Gastrocnemius medialis (tissue), 4 donors: ENCODE data around the gene CHAD. TPM values are rescaled to one million over a fixed set of nuclear protein-coding genes. Genes with fewer than 3 reads are reported as not detected.

ENCODE experiments used
- ATAC-seq, 2 donors: fragments of 150-250 bp; one replicate each; pipeline ENCODE4 v1.9.1; 2016
- DNase-seq, 2 donors: peaks; one replicate each; pipeline ENCODE4 v3.0.0-alpha.2; 2019
- H3K27ac ChIP-seq, 4 donors: fragments of 200-600 bp; sonication (generic); 1 replicate in 1 of 4; 2 replicates in 3 of 4; pipeline ENCODE4 v1.5.1; 2016 to 2018; ENCODE audit warnings: mild to moderate bottlenecking in 2 of 4, moderate library complexity in 1 of 4
- H3K27me3 ChIP-seq, 3 donors: fragments of 200-600 bp; sonication (generic) in 2 of 3; 1 replicate in 1 of 3; 2 replicates in 2 of 3; pipeline versions ENCODE4 v1.5.1 to v1.6.0; 2016 to 2019; ENCODE audit warnings: mild to moderate bottlenecking in 1 of 3, moderate library complexity in 1 of 3
- H3K36me3 ChIP-seq, 2 donors: fragments of 200-600 bp; sonication (generic) in 1 of 2; one replicate each; pipeline ENCODE4 v1.5.1; 2017 to 2018
- H3K4me1 ChIP-seq, 2 donors: fragments of 200-600 bp; sonication (generic) in 1 of 2; one replicate each; pipeline ENCODE4 v1.5.1; 2016 to 2017; ENCODE audit warnings: mild to moderate bottlenecking in 2 of 2
- H3K4me3 ChIP-seq, 4 donors: fragments of 200-600 bp; sonication (generic) in 3 of 4; 1 replicate in 1 of 4; 2 replicates in 3 of 4; pipeline ENCODE4 v1.5.1; 2016 to 2019; ENCODE audit warnings: mild to moderate bottlenecking in 2 of 4
- H3K9me3 ChIP-seq, 3 donors: fragments of 200-600 bp; sonication (generic) in 2 of 3; 1 replicate in 1 of 3; 2 replicates in 2 of 3; pipeline ENCODE4 v1.5.1; 2016 to 2019
- CTCF ChIP-seq, 5 experiments: fragments of 450-650 bp in 3 of 5; fragments of 200-600 bp in 2 of 5; sonication (generic) in 2 of 5; IDR thresholded peaks in 4 of 5; conservative IDR thresholded peaks in 1 of 5; 1 replicate in 4 of 5; 2 replicates in 1 of 5; pipeline ENCODE4 v1.5.1; 2016 to 2019; ENCODE audit warnings: antibody characterized with exemption in 5 of 5, mild to moderate bottlenecking in 3 of 5, moderate library complexity in 3 of 5
- POLR2A ChIP-seq, 2 donors: fragments of 450-650 bp; IDR thresholded peaks; one replicate each; pipeline ENCODE4 v1.6.1; 2017; ENCODE audit warnings: antibody characterized with exemption in 2 of 2, mild to moderate bottlenecking in 2 of 2, moderate library complexity in 2 of 2
- in situ Hi-C, 4 donors: fragments of 200-750 bp; cut with MboI; loops; one replicate each; pipeline versions ENCODE4 v1.15.0 to v1.8.0; 2017; ENCODE audit warnings: low sequenced_read_pairs in 4 of 4
- intact Hi-C: fragments of 100-400 bp; cut with DNase I; formaldehyde crosslinking; loops from one replicate; pipeline ENCODE4 v1.15.1; 2023; ENCODE audit warnings: low total_unique reads
- total RNA-seq, 4 donors: library from RNA; depleted of rRNA; stranded (reverse); fragments of >200 nt; gene quantifications; one replicate each; pipeline versions ENCODE4 v1.1.0 to v1.2.3, GENCODE V29; 2016

CHAD gene
- total RNA-seq, 4 donors from 2014 or later = 1.8 to 8.8 TPM; not detected in 2

DNA sequence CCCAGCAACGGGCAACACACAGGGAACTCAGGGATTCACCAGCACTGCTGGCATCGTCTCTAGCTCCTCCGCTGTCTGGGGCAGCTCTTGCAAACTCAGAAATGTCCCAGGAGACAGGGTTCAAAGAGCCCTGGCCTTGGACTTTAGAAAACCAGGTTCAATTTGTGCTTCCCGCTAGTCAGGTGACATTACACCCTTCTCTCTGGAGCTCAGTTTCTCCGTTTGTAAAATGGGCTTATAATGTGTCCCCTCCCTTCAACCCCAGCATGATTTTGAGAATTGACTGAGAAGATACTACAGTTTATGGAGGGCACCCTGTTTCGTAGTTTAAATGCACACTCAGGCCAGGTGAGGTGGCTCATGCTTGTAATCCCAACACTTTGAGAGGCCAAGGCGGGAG is 37.6 kb upstream of the CHAD start:
- ATAC-seq (no peak), DNase-seq (no peak)
- peaks cover 0 to 3% of the 10 kb centered on the region in 2 donors for H3K4me1 ChIP-seq
- no peaks in the 10 kb centered on the region for H3K36me3 ChIP-seq
- H3K27ac ChIP-seq = no peak overlapping the region
- H3K27me3 ChIP-seq = no peaks in the 10 kb centered on the region
- TF ChIP-seq POLR2A (IDR thresholded peaks at IDR 0.05) (no peak), CTCF (IDR thresholded peaks at IDR 0.05 in 4 of 5, conservative IDR thresholded peaks at IDR 0.05 in 1 of 5) (no peak)
- H3K9me3 ChIP-seq = no peaks in the 10 kb centered on the region
- no peak overlapping the region for H3K4me3 ChIP-seq
- in situ Hi-C loops = no loop called here
- intact Hi-C loops = no loop called here

DNA sequence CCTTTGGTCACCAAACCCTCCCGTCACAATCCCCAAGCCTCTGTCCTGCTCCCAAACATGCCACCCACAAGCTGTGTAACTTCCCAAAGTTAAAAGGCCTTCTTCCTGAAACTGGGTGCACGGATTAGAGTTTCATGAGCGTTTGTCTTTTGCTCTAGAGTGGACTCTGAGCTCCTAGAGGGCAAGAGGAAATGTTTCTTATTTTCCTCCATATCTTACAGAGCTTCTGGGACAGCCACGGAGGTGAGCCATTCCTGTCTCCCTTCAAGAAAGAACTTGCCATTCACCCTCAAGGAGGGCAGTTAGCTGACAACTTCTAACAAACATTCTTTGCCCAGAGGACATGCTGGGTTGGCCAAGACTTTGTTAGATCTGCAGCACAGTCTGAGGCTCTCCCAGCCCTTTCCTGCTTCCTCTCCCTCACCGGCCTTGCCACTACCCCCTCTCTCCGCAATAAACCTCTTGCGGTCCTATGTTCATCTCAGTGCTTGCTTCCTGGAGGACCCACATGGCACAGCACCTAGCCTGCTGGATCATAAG is 37.0 kb upstream of the CHAD start:
- intact Hi-C loops (no loop called here), in situ Hi-C loops (no loop called here)
- Histone ChIP-seq H3K4me1 (peaks cover 0 to 3% of the 10 kb centered on the region in 2 donors), H3K4me3 (no peak overlapping the region), H3K27ac (no peak overlapping the region), H3K36me3 (no peaks in the 10 kb centered on the region), H3K27me3 (no peaks in the 10 kb centered on the region), H3K9me3 (no peaks in the 10 kb centered on the region)
- TF ChIP-seq CTCF (IDR thresholded peaks at IDR 0.05 in 4 of 5, conservative IDR thresholded peaks at IDR 0.05 in 1 of 5) = no peak
- no peak for TF ChIP-seq POLR2A (IDR thresholded peaks at IDR 0.05)
- ATAC-seq (no peak), DNase-seq (no peak)

DNA sequence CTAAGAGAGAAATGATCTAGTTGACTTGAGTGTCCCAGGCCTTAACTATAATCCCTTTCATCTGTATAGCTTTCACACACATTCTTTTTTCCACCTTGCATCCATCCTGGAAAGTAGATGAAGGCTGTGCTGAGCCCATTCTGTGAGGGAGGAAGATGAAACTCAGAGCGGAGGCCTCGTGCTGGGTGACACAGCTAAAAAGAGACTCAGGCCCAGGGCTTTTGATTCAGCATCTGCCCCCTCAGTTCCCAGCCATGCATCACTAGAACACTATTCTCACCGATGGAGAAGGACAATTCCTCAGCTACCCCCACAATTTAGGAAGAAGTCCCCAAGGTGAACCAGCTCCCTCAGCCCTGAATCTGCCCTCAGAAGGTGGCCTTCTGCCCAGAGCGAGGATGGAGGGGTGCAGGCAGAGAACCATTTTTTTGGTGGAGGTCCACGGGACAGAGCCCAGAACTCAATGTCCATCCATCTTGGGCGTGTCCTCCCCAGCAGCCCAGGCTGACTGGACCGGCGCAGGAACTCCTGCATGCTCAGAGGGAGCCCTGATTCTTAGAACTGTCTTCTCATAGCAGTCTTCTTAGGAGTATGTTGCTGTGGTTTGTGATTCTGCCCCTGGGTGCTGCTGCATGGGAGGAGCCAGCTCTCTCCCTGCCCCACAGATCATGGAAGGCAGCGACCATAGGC is 33.8 kb upstream of the CHAD start:
- DNase-seq (no peak), ATAC-seq (no peak)
- no peaks in the 10 kb centered on the region for H3K4me1 ChIP-seq
- in situ Hi-C loops = no loop called here
- H3K36me3 ChIP-seq = no peaks in the 10 kb centered on the region
- H3K4me3 ChIP-seq = no peak overlapping the region
- intact Hi-C loops = no loop called here
- no peaks in the 10 kb centered on the region for H3K9me3 ChIP-seq
- no peaks in the 10 kb centered on the region for H3K27me3 ChIP-seq
- TF ChIP-seq CTCF (IDR thresholded peaks at IDR 0.05 in 4 of 5, conservative IDR thresholded peaks at IDR 0.05 in 1 of 5) (no peak), POLR2A (IDR thresholded peaks at IDR 0.05) (no peak)
- no peak overlapping the region for H3K27ac ChIP-seq

DNA sequence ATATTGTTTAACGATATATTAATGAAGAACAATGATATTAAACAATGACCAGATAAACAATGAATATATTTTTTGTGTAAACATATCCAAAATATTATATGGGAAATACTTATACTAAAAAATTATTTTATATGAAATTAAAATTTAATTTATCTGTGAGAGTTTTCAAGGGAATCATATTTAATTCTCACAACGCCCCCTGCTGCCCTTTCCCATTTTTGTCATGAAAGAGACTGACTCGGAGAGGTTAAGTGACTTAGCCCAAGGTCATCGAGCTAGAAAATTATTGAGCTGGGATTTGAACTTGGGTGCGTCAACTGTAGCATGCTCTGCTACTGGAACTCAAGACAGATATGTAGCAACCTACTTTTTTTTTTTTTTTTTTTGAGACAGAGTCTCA is 32.4 kb upstream of the CHAD start:
- ATAC-seq (no peak), DNase-seq (no peak)
- H3K4me3 ChIP-seq = no peak overlapping the region
- no peaks in the 10 kb centered on the region for H3K4me1 ChIP-seq
- H3K9me3 ChIP-seq = no peaks in the 10 kb centered on the region
- TF ChIP-seq CTCF (IDR thresholded peaks at IDR 0.05 in 4 of 5, conservative IDR thresholded peaks at IDR 0.05 in 1 of 5) = no peak
- TF ChIP-seq POLR2A (IDR thresholded peaks at IDR 0.05) = no peak
- H3K36me3 ChIP-seq = no peaks in the 10 kb centered on the region
- in situ Hi-C loops = no loop called here
- H3K27me3 ChIP-seq = no peaks in the 10 kb centered on the region
- intact Hi-C loops = no loop called here
- no peak overlapping the region for H3K27ac ChIP-seq
